ENCODE measurements around the gene PGAM5.
"Not testable (repeated sequence)": the region's sequence is repeated elsewhere in the genome, so short reads cannot be mapped to it uniquely, and the experiment has no call there.

The PGAM5 gene

DNA sequence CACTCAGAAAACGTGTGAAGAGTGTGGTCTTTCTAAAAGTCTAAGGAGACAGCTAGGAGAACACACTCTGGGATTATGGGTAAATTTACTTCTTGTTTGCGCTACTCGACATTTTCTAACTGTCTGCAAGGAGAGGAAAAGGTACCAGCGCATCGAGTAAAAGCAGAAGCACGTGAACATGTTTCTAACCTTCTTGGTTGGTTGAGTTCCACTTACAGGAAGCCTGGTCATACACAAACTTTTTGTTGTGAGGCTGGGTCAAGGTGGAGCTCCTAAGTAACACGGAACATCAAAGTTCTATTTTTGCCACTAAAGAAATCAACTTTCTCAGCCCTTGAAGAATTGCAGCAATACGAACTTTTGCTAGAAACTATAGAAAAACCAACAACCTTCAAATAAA, 31.0 kb downstream of the PGAM5 start:
- no peak for FAIRE-seq
- no peak for DNase-seq (ENCODE audit: insufficient read length, low spot score)

DNA sequence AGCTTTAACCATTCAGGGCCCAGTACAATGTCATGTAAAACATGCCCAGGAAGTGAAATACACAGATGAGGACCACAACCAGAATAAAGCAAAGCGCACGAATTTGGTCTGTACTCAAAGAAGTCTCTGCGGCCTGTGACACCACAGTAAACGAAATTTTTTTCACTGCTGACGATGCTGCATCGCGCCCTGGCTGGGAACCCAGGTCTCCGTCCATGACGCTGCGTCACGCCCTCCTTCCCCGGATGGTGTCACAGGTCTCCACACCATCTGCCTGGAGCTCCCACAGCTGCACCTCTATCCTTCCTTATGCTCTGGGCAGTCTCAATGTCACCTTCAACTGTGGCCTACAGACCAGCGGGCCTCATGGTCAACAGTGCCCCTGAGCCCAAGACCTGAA, 33.2 kb downstream of the PGAM5 start:
- DNase-seq (ENCODE audit: insufficient read length, low spot score): no peak
- no peak for FAIRE-seq

DNA sequence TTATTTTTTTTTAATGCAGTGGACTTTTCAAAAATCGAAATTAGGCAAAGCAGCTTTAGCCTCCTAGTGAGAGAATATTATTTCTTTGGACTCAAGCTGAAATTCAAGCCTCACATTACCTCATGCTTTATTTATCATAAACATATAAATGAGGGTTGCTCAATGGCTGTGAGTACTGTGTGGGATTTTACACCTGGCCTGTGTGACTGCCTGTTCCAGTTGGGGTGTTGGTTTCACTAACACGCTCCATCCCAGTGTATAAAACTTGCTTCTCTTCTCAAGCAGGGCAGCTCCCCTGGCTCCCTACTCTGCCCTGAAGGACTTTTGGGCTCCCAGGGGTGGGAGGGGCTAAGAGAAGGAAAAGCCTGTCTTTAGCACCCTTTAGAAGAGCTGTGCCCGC, 36.0 kb downstream of the PGAM5 start:
- no peak for FAIRE-seq
- no peak for DNase-seq (ENCODE audit: insufficient read length, low spot score)

DNA sequence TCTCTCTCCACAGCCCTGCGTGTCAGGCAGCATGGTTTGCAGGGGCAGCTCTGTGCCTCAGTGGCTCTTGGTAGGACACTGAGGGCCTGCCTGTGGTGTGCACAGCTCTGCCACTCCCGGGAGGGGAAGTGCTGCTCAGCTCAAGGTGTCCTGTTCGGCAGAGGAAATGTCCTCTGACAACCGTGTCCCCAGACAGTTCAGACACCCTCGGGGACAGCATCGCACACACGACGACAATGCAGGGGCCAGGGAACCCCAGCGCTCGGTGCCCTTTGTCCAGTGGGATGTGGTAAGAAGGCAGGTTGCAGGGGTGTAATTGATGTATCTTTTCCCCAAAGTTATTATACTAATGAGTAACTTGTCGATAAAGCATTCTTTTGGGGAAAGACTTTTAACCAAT, 36.8 kb downstream of the PGAM5 start:
- DNase-seq (ENCODE audit: insufficient read length, low spot score): no peak
- no peak for FAIRE-seq

DNA sequence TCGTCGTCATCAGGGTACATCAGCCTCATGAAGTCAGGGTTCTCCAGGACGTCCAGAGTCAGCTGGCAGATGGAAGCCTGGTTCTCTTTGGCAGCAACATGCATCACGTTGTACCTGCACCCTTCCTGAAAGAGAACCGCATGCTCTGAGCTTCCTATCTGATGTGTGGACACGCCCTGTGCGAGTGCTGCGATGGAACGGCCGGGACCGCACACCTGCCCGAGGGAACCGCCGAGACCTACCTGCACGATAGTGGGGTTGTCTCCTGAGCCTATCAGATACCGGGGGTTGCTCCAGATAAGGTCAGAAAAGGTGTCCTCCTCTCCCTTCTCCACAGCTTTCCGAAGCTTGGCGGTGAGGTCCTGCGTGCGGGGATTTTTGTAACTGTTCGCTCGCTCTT, 37.3 kb downstream of the PGAM5 start:
- FAIRE-seq: no peak
- no peak for DNase-seq (ENCODE audit: insufficient read length, low spot score)

DNA sequence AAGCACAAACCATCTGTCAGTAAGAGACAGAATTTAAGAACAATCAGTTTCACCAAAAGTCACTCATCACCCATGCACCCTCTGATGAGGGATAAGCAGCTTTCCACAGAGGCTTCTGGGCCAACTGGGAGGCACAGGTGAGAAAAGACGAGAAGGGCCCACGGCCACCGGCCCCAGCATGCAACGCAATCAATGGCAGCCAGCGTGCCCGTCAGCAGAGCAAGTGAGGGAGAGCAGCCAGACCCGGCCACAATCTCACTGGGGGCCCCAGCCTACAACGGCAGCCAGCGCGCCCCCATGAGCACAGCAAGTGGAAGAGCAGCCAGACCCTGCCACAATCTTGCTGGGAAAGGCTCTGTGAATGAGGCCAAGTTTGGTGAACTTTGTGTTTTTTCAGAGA, 37.7 kb downstream of the PGAM5 start:
- FAIRE-seq (no peak), DNase-seq (ENCODE audit: insufficient read length, low spot score) (no peak)

DNA sequence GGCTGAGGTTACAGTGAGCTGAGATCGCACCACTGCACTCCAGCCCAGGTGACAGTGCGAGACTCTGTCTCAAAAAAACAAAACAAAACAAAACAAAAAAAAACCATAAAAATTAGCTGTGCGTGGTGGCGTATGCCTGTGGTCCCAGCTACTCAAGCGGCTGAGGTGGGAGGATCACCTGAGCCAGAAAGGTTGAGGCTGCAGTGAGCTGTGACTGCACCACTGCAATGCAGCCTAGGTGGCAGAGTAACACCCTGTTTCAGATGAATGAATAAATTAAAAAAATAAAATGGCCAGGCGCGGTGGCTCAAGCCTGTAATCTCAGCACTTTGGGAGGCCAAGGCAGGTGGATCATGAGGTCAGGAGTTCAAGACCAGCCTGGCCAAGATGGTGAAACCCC, 43.0 kb downstream of the PGAM5 start:
- not testable (repeated sequence) for FAIRE-seq; DNase-seq (ENCODE audit: insufficient read length, low spot score)

DNA sequence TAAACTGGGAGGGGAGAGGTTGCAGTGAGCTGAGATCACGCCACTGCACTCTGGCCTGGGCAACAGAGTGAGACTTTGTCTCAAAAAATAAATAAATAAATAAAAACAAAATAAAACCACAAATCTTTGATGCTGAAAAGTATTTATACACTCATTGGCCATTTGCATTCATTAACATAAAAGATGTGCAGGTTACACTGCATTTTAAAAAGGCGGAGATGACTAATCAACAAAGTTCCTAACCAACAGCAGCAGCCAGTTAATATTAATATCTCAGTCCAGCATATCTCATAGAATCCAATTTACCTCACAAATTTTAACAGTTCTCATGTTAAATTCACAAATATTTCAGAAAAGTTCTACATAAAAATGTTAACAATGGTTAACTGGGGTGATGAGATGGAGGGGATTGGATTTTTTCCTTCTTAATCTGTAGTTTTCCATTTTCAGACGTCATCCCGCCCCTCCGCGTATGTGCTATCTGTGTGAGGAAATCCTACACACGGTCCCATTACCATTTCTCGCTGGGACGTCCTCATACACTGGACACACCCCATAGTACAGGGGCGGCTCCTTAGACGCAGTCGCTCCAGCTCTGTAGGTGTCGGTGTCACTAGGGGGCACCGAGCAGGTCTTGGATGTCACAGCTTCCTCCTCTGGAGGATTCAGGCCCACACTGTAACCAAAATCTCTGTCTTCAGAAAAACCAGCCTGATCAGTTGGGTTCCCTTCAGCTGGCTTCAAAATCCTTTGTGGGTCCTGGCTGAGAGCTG, 43.7 kb downstream of the PGAM5 start:
- no peak for DNase-seq (ENCODE audit: insufficient read length, low spot score)
- FAIRE-seq: no peak

DNA sequence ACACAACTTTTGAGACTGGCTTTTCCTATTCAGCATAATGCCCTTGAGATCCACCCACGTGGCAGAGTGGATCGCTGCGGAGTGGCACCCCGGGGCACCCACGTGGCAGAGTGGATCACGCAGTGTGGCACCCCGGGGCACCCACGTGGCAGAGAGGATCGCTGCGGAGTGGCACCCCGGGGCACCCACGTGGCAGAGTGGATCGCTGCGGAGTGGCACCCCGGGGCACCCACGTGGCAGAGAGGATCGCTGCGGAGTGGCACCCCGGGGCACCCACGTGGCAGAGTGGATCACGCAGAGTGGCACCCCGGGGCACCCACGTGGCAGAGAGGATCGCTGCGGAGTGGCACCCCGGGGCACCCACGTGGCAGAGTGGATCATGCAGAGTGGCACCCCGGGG, 48.2 kb downstream of the PGAM5 start:
- DNase-seq (ENCODE audit: insufficient read length, low spot score); FAIRE-seq: not testable (repeated sequence)

DNA sequence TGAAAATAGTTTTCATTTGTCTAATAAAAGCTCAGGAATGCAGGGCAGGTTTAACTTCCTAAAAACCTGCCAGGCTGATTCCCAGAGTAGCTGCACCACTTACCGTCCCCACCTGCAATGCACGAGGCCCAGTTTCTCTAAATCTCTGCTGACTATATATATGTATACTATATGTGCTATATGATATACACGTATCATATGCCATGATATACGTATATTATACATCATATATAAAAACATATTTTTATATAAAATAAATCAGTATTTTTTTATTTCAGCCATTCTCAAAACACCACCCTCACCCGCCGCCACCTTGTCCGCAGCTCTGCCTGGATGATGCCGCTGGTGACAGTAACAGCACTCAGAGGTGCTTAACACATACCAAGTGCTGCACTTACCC, 48.7 kb downstream of the PGAM5 start:
- DNase-seq (ENCODE audit: insufficient read length, low spot score) (no peak), FAIRE-seq (no peak)

DNA sequence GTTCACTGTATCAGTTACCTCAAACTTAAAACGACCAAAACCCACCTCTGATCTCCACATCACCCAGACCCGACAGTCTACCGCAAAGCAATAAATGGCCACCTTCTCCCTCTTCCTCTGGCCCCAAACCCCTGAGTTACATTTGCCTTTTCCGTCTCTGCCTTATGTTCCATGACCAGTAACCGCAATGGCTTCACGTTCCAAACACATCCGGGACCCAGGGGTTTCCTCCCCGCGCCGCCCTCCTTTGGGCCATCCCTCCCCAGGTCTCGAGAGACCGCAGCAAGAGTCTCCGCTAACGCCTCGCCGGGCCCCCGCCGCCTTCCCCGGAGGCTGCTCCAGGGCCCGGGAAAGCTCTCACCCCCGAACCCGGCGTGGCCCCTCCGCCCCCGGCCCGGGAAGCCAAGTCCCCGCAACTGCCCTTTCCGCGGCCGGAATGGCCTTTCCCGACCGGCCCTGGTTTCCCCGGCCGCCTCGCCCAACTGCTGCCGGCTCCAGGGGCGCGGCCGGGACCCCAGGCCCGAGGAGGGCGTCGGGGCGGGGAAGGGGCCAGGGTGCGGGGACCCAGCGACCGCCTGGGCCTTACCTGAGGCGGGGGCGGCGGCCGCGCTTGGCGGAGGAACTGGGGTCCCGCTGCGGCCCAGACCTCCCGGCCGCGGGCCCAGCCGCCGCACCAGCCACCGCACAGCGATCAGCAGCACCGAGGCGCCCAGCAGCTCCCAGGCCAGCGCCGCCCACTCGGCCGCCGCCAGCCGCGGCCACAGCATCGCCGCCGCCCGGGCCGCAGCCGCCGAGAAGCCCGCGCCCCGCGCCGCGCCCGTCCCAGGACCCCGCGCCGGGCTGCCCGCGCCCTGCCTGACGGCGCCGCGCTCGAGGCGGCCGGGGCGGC, 50.6 kb downstream of the PGAM5 start, which contains the start of gene ANKLE2:
Gene ANKLE2, minus strand, starts transcription at position 801 of the 889 bp plus-strand sequence. Its CDS starts 34 bp downstream, at position 767.
- DNase-seq (ENCODE audit: insufficient read length, low spot score): peak; percentile 56
- no peak for FAIRE-seq

DNA sequence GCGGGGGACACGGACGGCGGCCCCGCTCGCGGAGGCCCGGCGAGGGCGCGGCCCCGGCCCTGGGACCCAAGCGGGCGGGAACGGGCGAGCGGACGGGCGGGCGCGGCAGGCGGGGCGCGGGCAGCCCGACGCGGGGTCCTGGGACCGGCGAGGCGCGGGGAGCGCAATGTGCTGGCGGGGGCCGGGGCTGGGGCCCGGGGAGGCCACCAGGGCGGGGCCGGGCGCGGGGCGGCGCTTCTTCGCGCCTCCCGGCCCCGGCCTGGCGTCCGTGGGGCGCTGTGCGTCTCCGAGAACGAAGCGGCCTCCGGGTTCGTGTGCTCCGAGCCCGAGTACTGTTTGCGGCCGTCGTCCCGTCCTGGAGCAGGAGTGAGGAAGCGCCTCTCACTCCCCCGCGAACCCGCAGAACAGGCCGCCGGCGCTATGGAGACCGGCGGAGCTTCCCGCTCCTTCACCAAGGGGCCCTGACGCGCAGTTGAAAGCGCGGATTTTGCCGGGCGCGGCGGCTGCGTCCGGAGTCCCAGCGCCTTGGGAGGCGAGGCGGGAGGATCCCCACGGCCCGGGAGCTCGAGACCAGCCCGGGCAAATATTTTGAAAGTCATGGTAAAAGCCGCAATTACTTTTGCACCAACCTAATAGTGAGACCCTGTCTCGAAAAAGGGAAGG, 51.4 kb downstream of the PGAM5 start:
- no peak for FAIRE-seq
- peak; percentile 96 for DNase-seq (ENCODE audit: insufficient read length, low spot score)

DNA sequence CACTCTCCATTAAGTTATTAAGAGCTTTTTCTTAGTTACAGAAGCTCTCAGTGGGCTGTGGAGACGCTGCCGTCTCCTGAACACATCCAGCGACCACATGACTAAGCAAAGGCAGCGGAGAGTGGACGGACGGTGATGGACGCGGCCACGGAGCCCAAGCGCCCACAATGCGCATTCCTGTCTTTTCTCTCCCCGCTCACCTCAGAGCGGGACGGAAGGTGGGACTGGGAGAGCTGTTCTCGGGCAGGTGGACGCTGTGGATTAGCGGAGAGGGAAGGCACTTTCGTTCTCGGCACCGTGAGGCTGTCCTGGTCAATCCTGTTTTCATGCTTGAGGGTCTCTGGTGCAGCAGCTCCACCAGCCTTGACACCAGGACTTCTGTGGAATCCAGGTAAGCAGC, 53.6 kb downstream of the PGAM5 start:
- DNase-seq (ENCODE audit: insufficient read length, low spot score): no peak
- no peak for FAIRE-seq

DNA sequence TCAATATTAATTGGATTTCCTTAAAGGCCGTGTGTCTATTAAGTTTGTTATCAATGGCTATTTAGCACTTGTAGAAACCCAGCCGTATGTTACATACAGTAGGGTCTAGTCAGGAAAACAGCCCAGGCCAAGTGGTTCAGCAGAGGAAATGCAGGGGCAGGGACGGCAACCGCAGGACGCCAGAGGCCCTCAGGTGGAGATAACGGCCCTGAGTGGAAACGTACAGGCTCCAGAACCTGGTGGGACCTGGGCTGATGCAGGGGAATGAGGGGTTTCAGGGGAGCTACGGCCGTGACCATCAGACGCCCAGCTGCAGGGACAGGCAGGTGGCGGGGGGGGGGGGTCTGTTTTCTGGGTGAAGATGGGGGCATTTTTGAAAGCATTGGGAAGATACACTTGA, 54.7 kb downstream of the PGAM5 start:
- no peak for DNase-seq (ENCODE audit: insufficient read length, low spot score)
- no peak for FAIRE-seq

DNA sequence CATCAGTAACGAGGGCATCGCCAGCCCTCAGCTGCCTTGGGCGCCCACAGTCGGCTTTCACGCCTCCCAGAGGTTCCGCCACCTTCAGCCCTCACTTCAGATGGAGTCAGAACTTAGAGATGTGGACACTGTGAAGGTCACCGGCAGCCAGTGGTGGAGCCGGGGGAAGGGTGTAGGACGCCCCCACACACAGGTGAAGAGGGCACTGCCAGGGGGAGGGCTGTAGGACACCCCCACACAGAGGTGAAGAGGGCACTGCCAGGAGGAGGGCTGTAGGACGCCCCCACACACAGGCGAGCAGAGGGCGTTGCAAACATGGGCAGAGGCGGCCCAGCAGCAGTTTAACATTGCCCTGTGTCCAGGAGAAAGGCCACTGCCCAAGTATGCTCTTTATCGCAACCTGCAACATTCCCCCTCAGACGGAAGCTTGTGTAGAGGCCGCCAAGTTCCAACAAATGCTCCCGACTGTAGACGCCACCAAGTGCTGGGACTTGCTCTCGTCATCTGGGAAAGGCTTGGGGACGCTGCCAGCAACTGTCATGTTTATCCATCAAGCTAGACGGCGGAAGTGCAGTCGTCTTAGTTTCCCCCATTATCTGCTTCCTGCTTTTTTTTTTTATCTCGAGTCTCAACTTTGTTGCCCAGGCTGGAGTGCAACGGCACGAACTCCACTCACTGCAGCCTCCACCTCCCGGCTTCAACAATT, 55.9 kb downstream of the PGAM5 start:
- FAIRE-seq: no peak

DNA sequence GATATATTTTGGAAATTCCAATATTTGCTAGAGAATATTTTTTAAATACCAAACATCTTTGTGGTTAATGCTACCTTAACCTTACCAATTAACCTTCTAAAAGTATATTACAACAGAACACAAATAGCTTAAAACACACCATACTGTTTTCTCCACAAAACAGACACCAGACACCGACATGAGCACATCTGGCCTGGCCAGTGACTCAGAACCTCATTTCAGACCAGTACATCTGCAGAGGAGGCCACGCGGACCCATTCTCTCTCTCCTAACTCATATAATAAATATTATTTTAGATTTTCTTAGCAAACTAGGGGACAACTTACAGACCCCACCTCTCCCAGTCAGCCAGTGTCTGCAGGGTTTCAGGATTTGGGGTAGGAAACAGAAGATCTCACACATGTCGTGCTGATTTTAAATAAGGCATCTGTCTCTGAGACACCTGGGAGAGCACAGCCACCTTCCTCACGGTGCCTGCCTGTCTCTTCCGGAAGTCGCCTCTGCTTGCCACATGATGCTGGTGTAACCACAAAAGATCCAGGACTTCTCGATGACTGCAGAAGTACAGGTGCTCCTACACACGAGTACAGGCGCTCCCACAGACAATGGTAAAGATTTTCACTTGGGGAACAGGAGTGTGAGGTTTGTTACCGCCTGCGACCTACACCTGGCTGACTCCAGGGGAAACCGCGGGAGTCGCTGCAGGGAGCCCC, 60.6 kb downstream of the PGAM5 start:
- FAIRE-seq (peak; percentile 84), DNase-seq (ENCODE audit: insufficient read length, low spot score) (peak; percentile 58)

More for the DNA sequence above, 55.9 kb downstream of the PGAM5 start:
- no peak for DNase-seq (ENCODE audit: insufficient read length, low spot score)

Measured in GM19239 (cell line).